ENCODE measurements around the gene TNFRSF12A.
"Not testable (repeated sequence)": the region's sequence is repeated elsewhere in the genome, so short reads cannot be mapped to it uniquely, and the experiment has no call there.

Gene TNFRSF12A

DNA sequence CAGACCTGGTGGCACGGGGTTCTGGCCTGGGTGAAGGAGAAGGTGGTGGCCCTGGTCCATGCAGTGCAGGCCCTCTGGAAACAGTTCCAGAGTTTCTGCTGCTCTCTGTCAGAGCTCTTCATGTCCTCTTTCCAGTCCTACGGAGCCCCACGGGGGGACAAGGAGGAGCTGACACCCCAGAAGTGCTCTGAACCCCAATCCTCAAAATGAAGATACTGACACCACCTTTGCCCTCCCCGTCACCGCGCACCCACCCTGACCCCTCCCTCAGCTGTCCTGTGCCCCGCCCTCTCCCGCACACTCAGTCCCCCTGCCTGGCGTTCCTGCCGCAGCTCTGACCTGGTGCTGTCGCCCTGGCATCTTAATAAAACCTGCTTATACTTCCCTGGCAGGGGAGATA, 49.0 kb downstream of the TNFRSF12A start:
- not testable (repeated sequence) for DNase-seq

DNA sequence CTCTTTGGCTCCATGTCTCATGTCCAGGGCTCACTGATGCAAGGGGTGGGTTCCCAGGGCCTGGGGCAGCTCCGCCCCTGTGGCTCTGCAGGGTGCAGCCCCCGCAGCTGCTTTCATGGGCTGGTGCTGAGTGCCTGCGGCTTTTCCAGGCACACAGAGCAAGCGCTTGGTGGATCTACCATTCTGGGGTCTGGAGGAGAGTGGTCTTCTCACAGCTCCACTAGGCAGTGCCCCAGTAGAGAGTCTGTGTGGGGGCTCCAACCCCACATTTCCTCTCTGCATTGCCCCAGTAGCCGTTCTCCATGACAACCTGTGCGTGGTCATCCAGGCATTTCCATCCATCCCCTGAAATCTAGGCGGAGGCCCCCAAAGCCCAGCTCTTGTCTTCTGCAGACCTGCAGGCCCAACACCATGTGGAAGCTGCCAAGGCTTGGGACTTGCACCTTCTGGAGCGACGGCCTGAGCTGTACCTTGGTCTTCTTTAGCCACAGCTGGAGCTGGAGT, 50.5 kb downstream of the TNFRSF12A start:
- no peak for DNase-seq

GRCh38 chr16:3071655-3072054, 51.5 kb downstream of the TNFRSF12A start:
- no peak for DNase-seq
